Astrocyte (in vitro differentiated cells and primary cell): Measurements from ENCODE around the gene SNCG. TPM values are rescaled to one million over a fixed set of nuclear protein-coding genes. Genes with fewer than 3 reads are reported as not detected.

Experiments used
- DNase-seq: peaks from one replicate; pipeline ENCODE4 v3.0.0-alpha.2; 2010; ENCODE audit warnings: low read depth
- FAIRE-seq: peaks from 2 replicates; lab custom pipeline; 2011; peaks lifted over from hg19 to GRCh38; lab: Jason Lieb, UNC
- H2AFZ ChIP-seq: 2 replicates; pipeline ENCODE4 v1.6.0; 2012; ENCODE audit warnings: low read depth, low read length, inconsistent platforms
- H3K27ac ChIP-seq: 2 replicates; pipeline ENCODE4 v1.5.1; 2011; ENCODE audit warnings: low read depth, low read length, inconsistent platforms
- H3K27me3 ChIP-seq: 2 replicates; pipeline ENCODE4 v1.6.0; 2011; ENCODE audit warnings: low read length, inconsistent platforms; ENCODE audit not compliant: insufficient read depth
- H3K36me3 ChIP-seq: 2 replicates; pipeline ENCODE4 v1.5.1; 2011; ENCODE audit warnings: low read length, inconsistent platforms; ENCODE audit not compliant: insufficient read depth
- H3K4me1 ChIP-seq: 2 replicates; pipeline ENCODE4 v1.5.1; 2011; ENCODE audit warnings: low read length, inconsistent platforms; ENCODE audit not compliant: insufficient read depth
- H3K4me2 ChIP-seq: 2 replicates; pipeline ENCODE4 v1.6.0; 2012; ENCODE audit warnings: low read length, inconsistent platforms
- H3K4me3 ChIP-seq: 2 replicates; pipeline ENCODE4 v1.5.1; 2011; ENCODE audit warnings: low read depth, mild to moderate bottlenecking, low read length, inconsistent platforms; ENCODE audit not compliant: insufficient read depth
- H3K79me2 ChIP-seq: 2 replicates; pipeline ENCODE4 v1.6.0; 2012; ENCODE audit warnings: mild to moderate bottlenecking, low read length, inconsistent platforms; ENCODE audit not compliant: insufficient read depth
- H3K9ac ChIP-seq: 2 replicates; pipeline ENCODE4 v1.6.0; 2012; ENCODE audit warnings: mild to moderate bottlenecking, low read length, inconsistent platforms
- H3K9me3 ChIP-seq: 2 replicates; pipeline ENCODE4 v1.5.1; 2012; ENCODE audit warnings: low read depth, mild to moderate bottlenecking, low read length, inconsistent platforms; ENCODE audit not compliant: insufficient read depth
- H4K20me1 ChIP-seq: 2 replicates; pipeline ENCODE4 v1.6.0; 2012; ENCODE audit warnings: low read length, inconsistent platforms; ENCODE audit not compliant: insufficient read depth
- H3K27ac Mint-ChIP-seq: one replicate; pipeline ENCODE4 v1.8.0; 2021; ENCODE audit warnings: mild to moderate bottlenecking, mixed read lengths; ENCODE audit not compliant: unreplicated experiment
- H3K27me3 Mint-ChIP-seq: one replicate; pipeline ENCODE4 v1.8.0; 2021; ENCODE audit warnings: low read depth, mixed read lengths; ENCODE audit not compliant: unreplicated experiment
- H3K36me3 Mint-ChIP-seq: one replicate; pipeline ENCODE4 v1.8.0; 2021; ENCODE audit warnings: low read depth, mixed read lengths; ENCODE audit not compliant: unreplicated experiment
- H3K4me1 Mint-ChIP-seq: one replicate; pipeline ENCODE4 v1.8.0; 2021; ENCODE audit warnings: low read depth, mixed read lengths; ENCODE audit not compliant: unreplicated experiment
- H3K4me3 Mint-ChIP-seq: one replicate; pipeline ENCODE4 v1.8.0; 2021; ENCODE audit warnings: mild to moderate bottlenecking, moderate library complexity, mixed read lengths; ENCODE audit not compliant: unreplicated experiment
- H3K9me3 Mint-ChIP-seq: one replicate; pipeline ENCODE4 v1.8.0; 2021; ENCODE audit warnings: mild to moderate bottlenecking, mixed read lengths; ENCODE audit not compliant: unreplicated experiment
- CTCF ChIP-seq: IDR thresholded peaks from 2 replicates; pipeline ENCODE4 v1.5.1; 2011; ENCODE audit warnings: low read depth, mild to moderate bottlenecking, inconsistent platforms, low read length, moderate library complexity; ENCODE audit not compliant: insufficient read depth
- EZH2 ChIP-seq: IDR thresholded peaks from 2 replicates; pipeline ENCODE4 v1.6.1; 2012; ENCODE audit warnings: mild to moderate bottlenecking, low read length, inconsistent platforms; ENCODE audit not compliant: insufficient read depth
- total RNA-seq: library from RNA; stranded (reverse); gene quantifications from 2 replicates; pipeline ENCODE4 v1.2.1, GENCODE V29; 2021

Gene SNCG
- total RNA-seq, 1 donor from 2014 or later = 3.0 TPM

- no peak overlapping the region for H3K4me2 ChIP-seq
- no peaks in the 10 kb centered on the region for H3K79me2 ChIP-seq
- DNase-seq (no peak), FAIRE-seq (no peak)
- H2AFZ ChIP-seq = no peak overlapping the region
- TF ChIP-seq CTCF (no peak), EZH2 (no peak)
- H3K36me3 Mint-ChIP-seq = peaks cover 3% of the 10 kb centered on the region
- H3K4me1 ChIP-seq = peaks cover 30% of the 10 kb centered on the region
- H3K27me3 Mint-ChIP-seq = peaks cover 9% of the 10 kb centered on the region
- no peaks in the 10 kb centered on the region for H4K20me1 ChIP-seq
- no peak overlapping the region for H3K4me3 Mint-ChIP-seq
- no peak overlapping the region for H3K27ac Mint-ChIP-seq
- H3K27me3 ChIP-seq = no peaks in the 10 kb centered on the region
- H3K9me3 ChIP-seq = no peaks in the 10 kb centered on the region
- H3K9me3 Mint-ChIP-seq = no peaks in the 10 kb centered on the region
- no peaks in the 10 kb centered on the region for H3K36me3 ChIP-seq
- no peak overlapping the region for H3K27ac ChIP-seq
- H3K9ac ChIP-seq = no peak overlapping the region
- H3K4me1 Mint-ChIP-seq = peaks cover 12% of the 10 kb centered on the region
- no peak overlapping the region for H3K4me3 ChIP-seq
Observed at GRCh38 chr10:86963341-86963919, 5.0 kb downstream of the SNCG start.

GRCh38 chr10:86964061-86964846 is 5.9 kb downstream of the SNCG start:
- no peaks in the 10 kb centered on the region for H3K79me2 ChIP-seq
- no peaks in the 10 kb centered on the region for H3K27me3 ChIP-seq
- H4K20me1 ChIP-seq = no peaks in the 10 kb centered on the region
- DNase-seq (no peak), FAIRE-seq (no peak)
- Mint-ChIP-seq H3K4me1 (peaks cover 10% of the 10 kb centered on the region), H3K27ac (no peak overlapping the region), H3K27me3 (peaks cover 9% of the 10 kb centered on the region), H3K4me3 (no peak overlapping the region), H3K36me3 (peaks cover 3% of the 10 kb centered on the region), H3K9me3 (no peaks in the 10 kb centered on the region)
- H3K4me1 ChIP-seq = peaks cover 29% of the 10 kb centered on the region
- no peak overlapping the region for H2AFZ ChIP-seq
- H3K4me2 ChIP-seq = no peak overlapping the region
- H3K27ac ChIP-seq = no peak overlapping the region
- no peaks in the 10 kb centered on the region for H3K36me3 ChIP-seq
- no peak for TF ChIP-seq CTCF
- TF ChIP-seq EZH2 = no peak
- no peaks in the 10 kb centered on the region for H3K9me3 ChIP-seq
- no peak overlapping the region for H3K4me3 ChIP-seq
- H3K9ac ChIP-seq = no peak overlapping the region

GRCh38 chr10:86964847-86965190 is 6.4 kb downstream of the SNCG start:
- Histone ChIP-seq H2AFZ (no peak overlapping the region), H3K36me3 (no peaks in the 10 kb centered on the region), H3K9ac (no peak overlapping the region), H3K4me1 (peaks cover 29% of the 10 kb centered on the region), H3K4me2 (no peak overlapping the region), H3K27ac (no peak overlapping the region), H3K79me2 (no peaks in the 10 kb centered on the region), H4K20me1 (no peaks in the 10 kb centered on the region), H3K9me3 (no peaks in the 10 kb centered on the region), H3K27me3 (no peaks in the 10 kb centered on the region), H3K4me3 (no peak overlapping the region)
- H3K36me3 Mint-ChIP-seq = peaks cover 3% of the 10 kb centered on the region
- no peak for DNase-seq
- H3K9me3 Mint-ChIP-seq = no peaks in the 10 kb centered on the region
- peaks cover 9% of the 10 kb centered on the region for H3K27me3 Mint-ChIP-seq
- peaks cover 8% of the 10 kb centered on the region for H3K4me1 Mint-ChIP-seq
- no peak for FAIRE-seq
- no peak overlapping the region for H3K4me3 Mint-ChIP-seq
- no peak for TF ChIP-seq EZH2
- no peak for TF ChIP-seq CTCF
- no peak overlapping the region for H3K27ac Mint-ChIP-seq
